Measurements from ENCODE around the gene CHST8.

The CHST8 gene

GRCh38 chr19:33769208-33769607 lies 147.5 kb downstream of the CHST8 start:
- H3K27ac ChIP-seq (ENCODE audit: low read depth, low read length), result no peak overlapping the region

GRCh38 chr19:33770107-33770506 lies 148.4 kb downstream of the CHST8 start:
- H3K4me3 ChIP-seq (ENCODE audit: low read depth in 1 of 2, low read length in 2 of 2), result no peak overlapping the region
- H3K36me3 ChIP-seq (ENCODE audit: insufficient read depth, low read length), result no peaks in the 10 kb centered on the region
- peaks cover 0 to 11% of the 10 kb centered on the region in 2 donors for H3K27me3 ChIP-seq (ENCODE audit: control insufficient read depth in 1 of 2, insufficient read depth in 2 of 2, low read length in 2 of 2)
- no peaks in the 10 kb centered on the region for H3K9me3 ChIP-seq (ENCODE audit: low read length)
- no peak overlapping the region for H3K9ac ChIP-seq (ENCODE audit: low read length)
- no peaks in the 10 kb centered on the region for H3K4me1 ChIP-seq (ENCODE audit: insufficient read depth, low read length)
- no peak overlapping the region for H3K27ac ChIP-seq (ENCODE audit: low read depth, low read length)

More at GRCh38 chr19:33769208-33769607, 147.5 kb downstream of the CHST8 start:
- no peaks in the 10 kb centered on the region for H3K4me1 ChIP-seq (ENCODE audit: insufficient read depth, low read length)
- no peaks in the 10 kb centered on the region for H3K9me3 ChIP-seq (ENCODE audit: low read length)
- no peaks in the 10 kb centered on the region for H3K36me3 ChIP-seq (ENCODE audit: insufficient read depth, low read length)
- H3K9ac ChIP-seq (ENCODE audit: low read length), result no peak overlapping the region
- H3K4me3 ChIP-seq (ENCODE audit: low read depth in 1 of 2, low read length in 2 of 2), result no peak overlapping the region
- peaks cover 0 to 11% of the 10 kb centered on the region in 2 donors for H3K27me3 ChIP-seq (ENCODE audit: control insufficient read depth in 1 of 2, insufficient read depth in 2 of 2, low read length in 2 of 2)

- Histone ChIP-seq H3K4me3 (ENCODE audit: low read depth in 1 of 2, low read length in 2 of 2) (no peak overlapping the region), H3K36me3 (ENCODE audit: insufficient read depth, low read length) (no peaks in the 10 kb centered on the region), H3K4me1 (ENCODE audit: insufficient read depth, low read length) (no peaks in the 10 kb centered on the region), H3K27ac (ENCODE audit: low read depth, low read length) (no peak overlapping the region), H3K9me3 (ENCODE audit: low read length) (no peaks in the 10 kb centered on the region), H3K9ac (ENCODE audit: low read length) (no peak overlapping the region), H3K27me3 (ENCODE audit: control insufficient read depth in 1 of 2, insufficient read depth in 2 of 2, low read length in 2 of 2) (peaks cover 0 to 11% of the 10 kb centered on the region in 2 donors)
Measured at GRCh38 chr19:33771384-33772101, 149.8 kb downstream of the CHST8 start.

- Histone ChIP-seq H3K9ac (ENCODE audit: low read length) (no peak overlapping the region), H3K36me3 (ENCODE audit: insufficient read depth, low read length) (no peaks in the 10 kb centered on the region), H3K4me3 (ENCODE audit: low read depth in 1 of 2, low read length in 2 of 2) (no peak overlapping the region), H3K27ac (ENCODE audit: low read depth, low read length) (no peak overlapping the region), H3K4me1 (ENCODE audit: insufficient read depth, low read length) (no peaks in the 10 kb centered on the region), H3K27me3 (ENCODE audit: control insufficient read depth in 1 of 2, insufficient read depth in 2 of 2, low read length in 2 of 2) (peaks cover 0 to 10% of the 10 kb centered on the region in 2 donors), H3K9me3 (ENCODE audit: low read length) (no peaks in the 10 kb centered on the region)
Measured at GRCh38 chr19:33772102-33772857, 150.5 kb downstream of the CHST8 start.

GRCh38 chr19:33772858-33773180 lies 151.1 kb downstream of the CHST8 start:
- H3K9ac ChIP-seq (ENCODE audit: low read length), result no peak overlapping the region
- H3K27ac ChIP-seq (ENCODE audit: low read depth, low read length), result no peak overlapping the region
- H3K4me3 ChIP-seq (ENCODE audit: low read depth in 1 of 2, low read length in 2 of 2), result no peak overlapping the region
- peaks cover 0 to 10% of the 10 kb centered on the region in 2 donors for H3K27me3 ChIP-seq (ENCODE audit: control insufficient read depth in 1 of 2, insufficient read depth in 2 of 2, low read length in 2 of 2)
- H3K9me3 ChIP-seq (ENCODE audit: low read length), result no peaks in the 10 kb centered on the region
- no peaks in the 10 kb centered on the region for H3K36me3 ChIP-seq (ENCODE audit: insufficient read depth, low read length)
- H3K4me1 ChIP-seq (ENCODE audit: insufficient read depth, low read length), result no peaks in the 10 kb centered on the region

GRCh38 chr19:33773704-33774624 lies 152.2 kb downstream of the CHST8 start:
- Histone ChIP-seq H3K27me3 (ENCODE audit: control insufficient read depth in 1 of 2, insufficient read depth in 2 of 2, low read length in 2 of 2) (peaks cover 8 to 20% of the 10 kb centered on the region in 2 donors), H3K9me3 (ENCODE audit: low read length) (no peaks in the 10 kb centered on the region), H3K36me3 (ENCODE audit: insufficient read depth, low read length) (no peaks in the 10 kb centered on the region), H3K27ac (ENCODE audit: low read depth, low read length) (no peak overlapping the region), H3K4me3 (ENCODE audit: low read depth in 1 of 2, low read length in 2 of 2) (no peak overlapping the region), H3K9ac (ENCODE audit: low read length) (no peak overlapping the region), H3K4me1 (ENCODE audit: insufficient read depth, low read length) (peaks cover 5% of the 10 kb centered on the region)

- no peak overlapping the region for H3K9ac ChIP-seq (ENCODE audit: low read length)
- no peak overlapping the region for H3K4me3 ChIP-seq (ENCODE audit: low read depth in 1 of 2, low read length in 2 of 2)
Measured at GRCh38 chr19:33774751-33775150, 153.0 kb downstream of the CHST8 start.

GRCh38 chr19:33775731-33776487 lies 154.2 kb downstream of the CHST8 start:
- no peaks in the 10 kb centered on the region for H3K36me3 ChIP-seq (ENCODE audit: insufficient read depth, low read length)
- H3K9me3 ChIP-seq (ENCODE audit: low read length), result no peaks in the 10 kb centered on the region
- no peak overlapping the region for H3K9ac ChIP-seq (ENCODE audit: low read length)
- no peak overlapping the region for H3K27ac ChIP-seq (ENCODE audit: low read depth, low read length)
- no peak overlapping the region for H3K4me3 ChIP-seq (ENCODE audit: low read depth in 1 of 2, low read length in 2 of 2)
- H3K4me1 ChIP-seq (ENCODE audit: insufficient read depth, low read length), result peaks cover 5% of the 10 kb centered on the region
- H3K27me3 ChIP-seq (ENCODE audit: control insufficient read depth in 1 of 2, insufficient read depth in 2 of 2, low read length in 2 of 2), result peaks cover 17 to 30% of the 10 kb centered on the region in 2 donors

More at GRCh38 chr19:33774751-33775150, 153.0 kb downstream of the CHST8 start:
- Histone ChIP-seq H3K4me1 (ENCODE audit: insufficient read depth, low read length) (peaks cover 5% of the 10 kb centered on the region), H3K27ac (ENCODE audit: low read depth, low read length) (no peak overlapping the region), H3K36me3 (ENCODE audit: insufficient read depth, low read length) (no peaks in the 10 kb centered on the region), H3K27me3 (ENCODE audit: control insufficient read depth in 1 of 2, insufficient read depth in 2 of 2, low read length in 2 of 2) (peaks cover 13 to 28% of the 10 kb centered on the region in 2 donors), H3K9me3 (ENCODE audit: low read length) (no peaks in the 10 kb centered on the region)

- Histone ChIP-seq H3K9me3 (ENCODE audit: low read length) (no peaks in the 10 kb centered on the region), H3K27me3 (ENCODE audit: control insufficient read depth in 1 of 2, insufficient read depth in 2 of 2, low read length in 2 of 2) (peaks cover 17 to 29% of the 10 kb centered on the region in 2 donors)
Measured at GRCh38 chr19:33777351-33777750, 155.6 kb downstream of the CHST8 start.

GRCh38 chr19:33777753-33778088 lies 156.0 kb downstream of the CHST8 start:
- Histone ChIP-seq H3K36me3 (ENCODE audit: insufficient read depth, low read length) (no peaks in the 10 kb centered on the region), H3K27me3 (ENCODE audit: control insufficient read depth in 1 of 2, insufficient read depth in 2 of 2, low read length in 2 of 2) (peaks cover 17 to 29% of the 10 kb centered on the region in 2 donors), H3K9me3 (ENCODE audit: low read length) (no peaks in the 10 kb centered on the region), H3K4me3 (ENCODE audit: low read depth in 1 of 2, low read length in 2 of 2) (no peak overlapping the region), H3K9ac (ENCODE audit: low read length) (no peak overlapping the region), H3K27ac (ENCODE audit: low read depth, low read length) (no peak overlapping the region), H3K4me1 (ENCODE audit: insufficient read depth, low read length) (peaks cover 5% of the 10 kb centered on the region)

More at GRCh38 chr19:33777351-33777750, 155.6 kb downstream of the CHST8 start:
- peaks cover 5% of the 10 kb centered on the region for H3K4me1 ChIP-seq (ENCODE audit: insufficient read depth, low read length)
- no peak overlapping the region for H3K4me3 ChIP-seq (ENCODE audit: low read depth in 1 of 2, low read length in 2 of 2)
- no peaks in the 10 kb centered on the region for H3K36me3 ChIP-seq (ENCODE audit: insufficient read depth, low read length)
- no peak overlapping the region for H3K27ac ChIP-seq (ENCODE audit: low read depth, low read length)
- H3K9ac ChIP-seq (ENCODE audit: low read length), result no peak overlapping the region
